ENCODE results near the gene NPR1. TPM values are rescaled to one million over a fixed set of nuclear protein-coding genes. Genes with fewer than 3 reads are reported as not detected.
A peak's percentile ranks its signal among the peaks of the same experiment; 100 is the strongest.
"Not testable (repeated sequence)": the region's sequence is repeated elsewhere in the genome, so short reads cannot be mapped to it uniquely, and the experiment has no call there.

Gene NPR1
- polyA plus RNA-seq, 3 donors = 61.2 to 74.4 (median 73.8) TPM

DNA sequence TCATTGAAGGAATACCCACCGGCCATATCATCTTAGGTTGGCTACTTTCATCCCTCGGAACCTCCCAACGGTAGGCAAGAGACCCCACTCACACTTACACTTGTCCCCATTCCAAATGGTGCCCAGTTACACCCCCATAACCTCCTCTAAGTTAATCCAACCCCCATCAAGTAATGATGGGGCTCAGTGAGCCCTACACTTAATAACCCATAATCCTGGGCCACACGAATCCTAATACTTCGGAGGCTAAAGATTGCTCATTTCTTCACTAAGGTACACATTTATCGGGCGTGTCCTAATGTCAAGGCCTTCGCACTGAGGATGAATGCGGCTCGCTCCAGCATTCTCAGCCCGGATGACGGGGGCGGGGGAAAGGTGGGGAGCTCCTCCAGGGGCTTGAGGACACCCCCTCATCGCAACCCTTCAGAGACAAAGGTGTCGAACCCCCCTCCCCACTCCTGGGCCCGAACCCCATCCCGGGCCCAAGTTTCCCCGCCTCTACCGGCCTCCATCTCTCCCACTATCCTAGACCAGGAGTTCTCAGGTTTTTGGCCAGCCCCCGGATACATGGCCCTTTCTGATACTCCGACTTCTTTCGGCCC lies 8.1 kb upstream of the NPR1 start:
- no peak for DNase-seq (ENCODE audit: extremely low read depth in 1 of 11, low read depth in 9 of 11, low spot score in 4 of 11)

DNA sequence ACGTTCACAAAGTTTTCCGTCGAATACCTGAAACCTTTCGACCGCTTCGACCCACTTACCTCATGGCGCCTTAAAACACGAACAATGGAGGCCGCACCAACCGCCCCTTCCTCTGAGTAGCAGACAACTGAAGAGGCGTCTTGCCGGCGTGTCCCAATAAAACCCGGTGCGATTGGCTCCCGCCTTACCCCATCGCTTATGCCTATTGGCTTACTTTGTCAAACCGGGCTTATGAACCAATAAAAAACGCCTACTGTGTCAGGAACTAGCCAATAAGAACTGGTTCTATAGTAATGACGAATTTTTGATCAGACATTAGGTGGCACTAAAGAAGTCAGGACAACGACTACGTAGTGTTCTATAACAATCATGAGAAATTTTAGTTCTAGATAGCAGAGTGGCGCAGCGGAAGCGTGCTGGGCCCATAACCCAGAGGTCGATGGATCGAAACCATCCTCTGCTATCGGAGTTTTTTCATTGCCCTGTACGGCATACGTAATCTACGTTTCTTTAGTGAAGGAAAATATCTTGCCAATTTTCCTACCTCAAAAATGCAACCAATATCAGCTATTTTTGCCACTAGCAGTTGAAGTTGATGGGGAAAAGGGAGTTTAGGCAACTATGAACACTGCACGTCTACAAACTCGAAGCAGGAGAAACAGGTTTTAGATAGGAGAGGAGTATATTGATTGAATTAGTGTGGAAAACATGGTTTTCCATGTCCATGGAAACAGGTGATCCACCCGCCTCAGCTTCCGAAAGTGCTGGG lies 7.4 kb upstream of the NPR1 start, which contains the start of gene ILF2:
TSS of gene ILF2 (minus strand) at position 135 of the 769 bp plus-strand sequence. CDS start at position 64, 71 bp downstream.
- DNase-seq (ENCODE audit: extremely low read depth in 1 of 11, low read depth in 9 of 11, low spot score in 4 of 11) = peak; percentile 98 to 100 (median 99)

DNA sequence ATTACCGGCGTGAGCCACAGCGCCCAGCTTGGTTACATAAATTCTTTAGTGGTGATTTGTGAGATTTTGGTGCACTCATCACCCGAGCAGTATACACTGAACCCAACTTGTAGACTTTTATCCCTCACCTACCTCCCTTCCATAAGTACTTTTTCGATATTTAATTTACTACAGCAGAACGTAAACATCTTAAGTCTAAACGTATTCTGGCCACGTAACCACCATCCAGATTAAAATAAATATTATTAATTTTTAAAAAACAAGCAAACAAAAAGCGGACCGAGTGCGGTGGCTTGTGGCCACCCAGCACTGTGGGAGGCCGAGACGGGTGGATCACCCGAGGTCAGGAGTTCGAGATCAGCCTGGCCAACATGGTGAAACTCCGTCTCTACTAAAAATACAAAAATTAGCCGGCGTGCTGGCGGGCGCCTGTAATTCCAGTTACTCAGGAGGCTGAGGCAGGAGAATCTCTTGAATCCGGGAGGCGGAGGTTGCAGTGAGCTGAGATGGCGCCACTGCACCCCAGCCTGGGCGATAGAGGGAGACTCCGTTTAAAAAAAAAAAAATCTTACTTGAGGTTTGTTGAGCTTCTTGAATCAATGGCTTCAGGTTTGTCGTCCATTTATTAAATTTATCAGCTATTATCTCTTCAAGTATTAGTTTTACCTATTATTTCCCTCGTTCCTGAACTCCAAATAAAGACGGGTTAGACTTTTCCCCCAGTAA lies 6.7 kb upstream of the NPR1 start:
- DNase-seq (ENCODE audit: extremely low read depth in 1 of 11, low read depth in 9 of 11, low spot score in 4 of 11) = not testable (repeated sequence)

DNA sequence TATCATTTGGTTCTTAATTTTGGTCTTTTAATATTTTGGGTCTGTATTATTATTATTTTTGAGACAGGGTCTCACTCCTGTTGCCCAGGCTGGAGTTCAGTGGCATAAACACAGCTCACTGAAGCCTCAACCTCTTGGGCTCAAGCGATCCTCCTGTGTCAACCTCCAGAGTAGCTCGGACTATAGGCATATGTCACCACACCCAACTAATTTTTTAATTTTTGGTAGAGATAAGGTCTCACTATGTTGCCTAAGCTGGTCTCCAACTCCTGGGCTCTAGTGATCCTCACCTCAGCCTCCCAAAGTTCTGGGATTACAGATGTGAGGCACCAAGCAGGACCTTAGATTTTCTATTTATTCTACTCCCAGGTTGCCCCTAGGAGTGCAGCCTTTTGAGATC lies 5.0 kb upstream of the NPR1 start:
- DNase-seq (ENCODE audit: extremely low read depth in 1 of 11, low read depth in 9 of 11, low spot score in 4 of 11) = no peak

DNA sequence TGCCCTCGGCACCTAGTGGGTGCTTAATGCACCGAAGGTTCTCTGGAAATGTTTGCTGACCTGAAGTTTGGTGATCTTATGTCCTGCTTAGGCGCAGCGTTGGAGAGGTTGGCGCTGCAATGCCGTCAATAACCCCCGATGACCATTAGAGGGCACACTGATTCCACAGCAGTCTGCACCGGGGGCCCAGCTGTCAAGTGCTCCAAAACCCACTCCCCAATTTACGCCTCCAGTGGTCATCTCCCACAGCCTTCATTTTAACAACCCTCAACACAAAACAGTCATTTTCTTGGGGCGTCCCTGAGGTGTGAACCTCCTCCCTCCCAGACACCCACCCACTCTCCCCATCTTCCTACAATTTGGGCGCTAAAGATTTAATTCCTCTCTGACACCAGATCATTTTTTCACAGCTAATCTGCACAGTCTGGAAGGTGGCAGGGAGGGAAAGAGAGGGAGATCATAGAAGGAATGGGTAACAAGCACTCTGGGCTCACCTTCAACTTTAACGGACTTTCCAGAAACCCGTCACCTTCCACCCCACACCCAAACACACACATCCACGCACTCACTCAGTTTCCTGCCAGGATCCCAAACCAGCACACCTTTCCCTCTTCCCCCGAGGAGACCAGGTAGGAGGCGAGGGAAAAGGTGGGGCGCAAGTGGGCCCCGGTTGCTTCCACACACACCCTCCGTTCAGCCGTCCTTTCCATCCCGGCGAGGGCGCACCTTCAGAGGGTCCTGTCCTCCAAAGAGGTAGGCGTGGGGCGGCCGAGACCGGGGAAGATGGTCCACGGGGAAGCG lies 570 bp upstream of the NPR1 start:
- DNase-seq (ENCODE audit: extremely low read depth in 1 of 11, low read depth in 9 of 11, low spot score in 4 of 11) = no peak

DNA sequence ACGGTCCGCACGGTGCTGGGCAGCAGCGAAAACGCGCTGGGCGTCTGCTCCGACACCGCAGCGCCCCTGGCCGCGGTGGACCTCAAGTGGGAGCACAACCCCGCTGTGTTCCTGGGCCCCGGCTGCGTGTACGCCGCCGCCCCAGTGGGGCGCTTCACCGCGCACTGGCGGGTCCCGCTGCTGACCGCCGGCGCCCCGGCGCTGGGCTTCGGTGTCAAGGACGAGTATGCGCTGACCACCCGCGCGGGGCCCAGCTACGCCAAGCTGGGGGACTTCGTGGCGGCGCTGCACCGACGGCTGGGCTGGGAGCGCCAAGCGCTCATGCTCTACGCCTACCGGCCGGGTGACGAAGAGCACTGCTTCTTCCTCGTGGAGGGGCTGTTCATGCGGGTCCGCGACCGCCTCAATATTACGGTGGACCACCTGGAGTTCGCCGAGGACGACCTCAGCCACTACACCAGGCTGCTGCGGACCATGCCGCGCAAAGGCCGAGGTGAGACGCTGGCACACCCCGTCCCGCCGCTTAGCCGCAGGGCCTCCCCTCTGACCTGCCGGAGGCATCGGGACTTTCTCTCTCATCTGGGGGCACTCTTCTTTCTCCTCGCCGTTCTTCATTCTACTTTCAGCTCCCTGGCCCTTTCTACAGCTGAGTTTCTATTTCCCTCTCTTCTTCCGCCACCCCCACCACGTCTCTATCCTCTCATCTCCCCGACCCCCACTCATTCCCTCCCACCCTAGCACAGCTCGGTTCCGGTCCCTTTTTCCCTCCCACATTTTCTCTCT lies 1.0 kb downstream of the NPR1 start:
- DNase-seq (ENCODE audit: extremely low read depth in 1 of 11, low read depth in 9 of 11, low spot score in 4 of 11) = no peak

DNA sequence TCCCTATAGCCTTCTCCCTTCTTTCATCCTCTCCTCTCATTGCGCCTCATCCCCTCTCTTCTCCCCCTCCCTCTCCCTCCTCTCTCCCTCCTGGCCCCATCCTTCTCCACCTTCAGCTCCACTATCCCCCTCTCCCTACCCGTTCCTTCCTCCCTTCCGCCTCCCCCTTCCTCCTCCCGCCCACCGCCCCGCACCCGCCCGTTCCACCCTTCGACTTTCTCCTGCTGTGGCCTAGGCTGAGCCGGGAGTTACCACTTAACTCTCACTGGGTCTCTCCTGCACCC lies 1.6 kb downstream of the NPR1 start:
- DNase-seq (ENCODE audit: extremely low read depth in 1 of 11, low read depth in 9 of 11, low spot score in 4 of 11) = no peak

DNA sequence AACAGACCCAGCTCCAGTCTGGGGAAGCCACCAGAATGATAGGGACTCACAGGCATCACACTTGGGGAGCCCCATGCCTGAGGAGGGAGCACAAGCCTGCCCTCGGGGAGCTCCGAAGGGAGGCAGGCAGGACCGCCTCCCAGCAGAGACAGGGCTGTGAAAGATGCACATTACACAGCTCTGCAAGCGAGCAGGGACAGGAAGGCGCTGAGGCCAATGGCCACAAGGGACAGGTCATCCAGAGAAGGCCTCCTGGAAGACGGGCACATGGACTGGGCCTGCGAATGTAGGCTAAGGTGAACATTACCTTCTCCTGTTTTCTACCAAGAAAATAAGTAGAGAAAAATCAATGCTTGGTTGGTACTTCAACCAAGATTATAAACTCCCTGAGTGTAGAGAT lies 4.2 kb downstream of the NPR1 start:
- no peak for DNase-seq (ENCODE audit: extremely low read depth in 1 of 11, low read depth in 9 of 11, low spot score in 4 of 11)

DNA sequence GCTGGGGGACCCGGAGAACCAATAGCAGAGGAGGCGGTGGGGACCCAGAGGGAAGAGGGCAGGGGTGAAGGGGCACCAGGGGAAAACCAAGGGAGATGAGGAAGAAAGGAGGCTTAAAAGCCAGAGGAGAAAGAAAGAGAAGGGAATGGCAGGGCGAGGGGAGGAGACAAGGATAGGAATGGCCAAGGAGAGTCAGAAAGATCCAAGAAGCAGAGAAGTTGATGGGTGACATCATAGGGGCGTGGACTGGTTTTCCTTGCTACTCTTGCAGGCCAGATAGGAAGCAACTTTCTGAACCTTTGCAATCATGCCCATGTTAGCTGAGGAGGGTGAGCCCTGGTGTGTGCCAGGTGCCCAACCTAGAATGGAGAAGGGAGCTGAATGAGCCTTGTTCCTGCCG lies 5.4 kb downstream of the NPR1 start:
- no peak for DNase-seq (ENCODE audit: extremely low read depth in 1 of 11, low read depth in 9 of 11, low spot score in 4 of 11)

DNA sequence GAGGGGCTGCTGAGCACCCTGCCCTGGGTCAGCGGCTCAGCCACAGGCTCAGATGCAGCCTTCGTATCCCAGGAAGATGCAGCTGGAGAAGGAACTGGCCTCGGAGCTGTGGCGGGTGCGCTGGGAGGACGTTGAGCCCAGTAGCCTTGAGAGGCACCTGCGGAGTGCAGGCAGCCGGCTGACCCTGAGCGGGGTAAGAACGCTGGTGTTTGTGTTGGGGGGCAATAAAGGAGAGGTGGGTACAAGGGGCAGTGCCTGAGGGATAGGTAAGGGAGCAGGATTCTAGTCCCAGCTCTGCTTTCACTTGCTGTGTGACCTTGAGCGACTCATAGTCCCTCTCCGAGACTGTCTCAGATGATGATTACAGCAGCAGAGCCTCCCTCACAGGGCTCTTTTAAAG lies 6.4 kb downstream of the NPR1 start:
- no peak for DNase-seq (ENCODE audit: extremely low read depth in 1 of 11, low read depth in 9 of 11, low spot score in 4 of 11)

DNA sequence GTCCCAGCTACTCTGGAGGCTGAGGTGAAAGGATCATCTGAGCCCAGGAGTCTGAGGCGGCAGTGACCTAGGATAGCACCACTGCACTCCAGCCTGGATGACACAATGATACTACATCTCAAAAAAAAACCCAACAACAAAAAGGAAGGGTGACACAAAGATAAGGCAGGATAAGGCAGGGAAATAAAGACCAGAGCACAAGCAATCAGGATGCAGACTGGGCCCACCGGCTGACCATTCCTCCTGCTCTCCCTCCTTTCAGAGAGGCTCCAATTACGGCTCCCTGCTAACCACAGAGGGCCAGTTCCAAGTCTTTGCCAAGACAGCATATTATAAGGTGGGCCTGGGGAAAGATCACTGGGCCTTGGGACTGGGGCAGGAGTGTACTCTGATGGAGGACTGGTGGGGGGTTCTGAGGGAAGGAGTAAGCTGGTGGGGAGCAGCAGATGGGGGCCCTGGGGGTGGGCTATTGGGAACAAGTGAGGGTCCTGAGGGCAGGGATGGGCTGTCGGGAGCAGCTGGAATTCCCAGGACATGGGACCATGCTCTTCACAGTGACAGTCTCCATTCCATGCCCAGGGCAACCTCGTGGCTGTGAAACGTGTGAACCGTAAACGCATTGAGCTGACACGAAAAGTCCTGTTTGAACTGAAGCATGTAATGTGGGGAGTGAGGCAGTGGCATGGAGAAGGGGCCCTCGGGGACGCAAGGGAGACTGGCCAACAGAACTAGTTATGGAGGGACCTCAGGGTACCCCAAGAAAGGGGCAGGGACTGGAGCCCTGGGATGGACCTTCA lies 7.3 kb downstream of the NPR1 start:
- DNase-seq (ENCODE audit: extremely low read depth in 1 of 11, low read depth in 9 of 11, low spot score in 4 of 11) = no peak

DNA sequence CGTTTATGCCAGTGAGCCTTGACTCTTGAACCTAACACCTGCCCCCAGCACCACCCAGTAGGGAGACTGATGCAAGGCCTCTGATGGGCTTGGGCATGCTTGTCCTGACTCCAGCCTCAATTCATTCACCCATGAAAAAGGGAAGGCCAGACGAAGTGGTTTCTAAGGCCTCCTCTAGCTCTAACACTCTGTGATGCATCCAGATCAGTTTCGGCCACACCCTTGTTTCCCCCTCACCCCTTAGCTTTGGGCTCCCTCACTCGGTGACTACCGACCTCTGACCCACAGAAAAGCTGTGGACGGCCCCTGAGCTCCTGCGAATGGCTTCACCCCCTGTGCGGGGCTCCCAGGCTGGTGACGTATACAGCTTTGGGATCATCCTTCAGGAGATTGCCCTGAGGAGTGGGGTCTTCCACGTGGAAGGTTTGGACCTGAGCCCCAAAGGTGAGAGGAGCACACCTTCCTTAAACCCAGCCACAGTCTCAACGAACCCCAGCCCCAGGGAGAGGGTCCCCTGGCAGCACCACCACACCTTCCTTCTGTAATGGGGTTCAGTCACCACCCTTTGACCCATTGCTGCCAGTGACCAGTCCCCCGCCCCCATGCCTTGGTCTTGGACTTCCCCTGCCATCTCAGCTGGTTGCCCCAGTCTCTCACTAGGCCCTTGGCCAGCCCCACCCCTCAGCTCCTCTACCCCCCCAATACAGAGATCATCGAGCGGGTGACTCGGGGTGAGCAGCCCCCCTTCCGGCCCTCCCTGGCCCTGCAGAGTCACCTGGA lies 9.0 kb downstream of the NPR1 start:
- DNase-seq (ENCODE audit: extremely low read depth in 1 of 11, low read depth in 9 of 11, low spot score in 4 of 11) = no peak

DNA sequence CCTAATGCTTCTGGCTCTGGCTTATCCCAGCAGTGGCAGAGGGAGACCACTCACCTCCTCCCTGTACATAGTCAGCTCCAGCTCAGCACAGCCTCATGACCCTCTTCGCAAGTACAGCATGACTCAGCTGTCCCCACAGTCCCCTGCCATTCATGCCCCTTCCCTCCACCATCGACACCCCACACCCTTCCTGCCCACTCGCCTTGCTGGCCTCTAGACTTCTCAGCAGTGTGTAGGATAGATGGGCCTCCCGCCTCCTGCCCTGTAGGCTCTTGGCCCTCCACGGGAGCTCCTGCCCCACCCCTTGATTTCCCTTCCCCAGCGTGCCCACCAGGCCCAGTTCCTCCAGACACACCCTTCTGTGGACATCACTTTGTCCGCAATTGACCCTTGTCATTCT lies 9.8 kb downstream of the NPR1 start:
- no peak for DNase-seq (ENCODE audit: extremely low read depth in 1 of 11, low read depth in 9 of 11, low spot score in 4 of 11)

DNA sequence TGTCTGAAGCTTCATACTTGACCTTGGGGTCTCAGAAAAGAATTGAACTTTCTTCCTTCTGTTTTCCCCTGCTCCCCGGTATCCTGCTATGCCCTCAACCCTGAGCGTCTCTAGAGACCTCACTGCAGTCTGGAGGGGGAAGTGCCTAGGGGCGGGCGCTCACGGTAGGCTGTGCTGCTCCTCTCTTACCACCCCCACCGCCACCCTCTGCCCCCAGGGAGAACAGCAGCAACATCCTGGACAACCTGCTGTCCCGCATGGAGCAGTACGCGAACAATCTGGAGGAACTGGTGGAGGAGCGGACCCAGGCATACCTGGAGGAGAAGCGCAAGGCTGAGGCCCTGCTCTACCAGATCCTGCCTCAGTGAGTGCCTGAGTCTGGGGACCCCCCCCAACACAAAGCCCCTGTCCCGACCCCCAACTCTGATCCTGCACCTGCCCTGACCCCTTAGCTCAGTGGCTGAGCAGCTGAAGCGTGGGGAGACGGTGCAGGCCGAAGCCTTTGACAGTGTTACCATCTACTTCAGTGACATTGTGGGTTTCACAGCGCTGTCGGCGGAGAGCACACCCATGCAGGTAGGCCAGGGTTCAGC lies 10.3 kb downstream of the NPR1 start:
- DNase-seq (ENCODE audit: extremely low read depth in 1 of 11, low read depth in 9 of 11, low spot score in 4 of 11) = no peak

DNA sequence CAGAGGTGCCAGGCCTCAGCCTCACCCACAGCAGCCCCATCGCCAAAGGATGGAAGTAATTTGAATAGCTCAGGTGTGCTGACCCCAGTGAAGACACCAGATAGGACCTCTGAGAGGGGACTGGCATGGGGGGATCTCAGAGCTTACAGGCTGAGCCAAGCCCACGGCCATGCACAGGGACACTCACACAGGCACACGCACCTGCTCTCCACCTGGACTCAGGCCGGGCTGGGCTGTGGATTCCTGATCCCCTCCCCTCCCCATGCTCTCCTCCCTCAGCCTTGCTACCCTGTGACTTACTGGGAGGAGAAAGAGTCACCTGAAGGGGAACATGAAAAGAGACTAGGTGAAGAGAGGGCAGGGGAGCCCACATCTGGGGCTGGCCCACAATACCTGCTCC lies 15.0 kb downstream of the NPR1 start:
- DNase-seq (ENCODE audit: extremely low read depth in 1 of 11, low read depth in 9 of 11, low spot score in 4 of 11) = no peak

DNA sequence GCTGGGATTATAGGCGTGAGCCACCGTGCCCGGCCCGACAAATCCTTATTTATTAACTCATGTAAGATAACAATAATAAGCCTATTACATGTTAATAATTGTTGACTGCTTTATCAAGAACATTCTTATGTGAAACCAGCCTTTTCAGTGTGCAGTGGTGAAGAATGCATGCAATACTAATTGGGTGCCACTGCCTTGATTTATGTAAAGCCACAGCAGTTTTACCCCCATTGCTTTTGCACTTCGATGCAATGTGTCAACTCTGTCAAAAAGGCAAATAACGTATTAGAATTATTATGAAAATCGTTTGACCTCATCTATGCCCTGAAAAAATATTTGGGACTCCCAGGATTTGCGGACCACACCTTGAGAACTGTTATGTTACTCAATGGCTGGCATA lies 18.3 kb downstream of the NPR1 start:
- no peak for DNase-seq (ENCODE audit: extremely low read depth in 1 of 11, low read depth in 9 of 11, low spot score in 4 of 11)

All from renal cortex interstitium (tissue), 11 donors.